ENCODE measurements around the gene CA4.

DNA sequence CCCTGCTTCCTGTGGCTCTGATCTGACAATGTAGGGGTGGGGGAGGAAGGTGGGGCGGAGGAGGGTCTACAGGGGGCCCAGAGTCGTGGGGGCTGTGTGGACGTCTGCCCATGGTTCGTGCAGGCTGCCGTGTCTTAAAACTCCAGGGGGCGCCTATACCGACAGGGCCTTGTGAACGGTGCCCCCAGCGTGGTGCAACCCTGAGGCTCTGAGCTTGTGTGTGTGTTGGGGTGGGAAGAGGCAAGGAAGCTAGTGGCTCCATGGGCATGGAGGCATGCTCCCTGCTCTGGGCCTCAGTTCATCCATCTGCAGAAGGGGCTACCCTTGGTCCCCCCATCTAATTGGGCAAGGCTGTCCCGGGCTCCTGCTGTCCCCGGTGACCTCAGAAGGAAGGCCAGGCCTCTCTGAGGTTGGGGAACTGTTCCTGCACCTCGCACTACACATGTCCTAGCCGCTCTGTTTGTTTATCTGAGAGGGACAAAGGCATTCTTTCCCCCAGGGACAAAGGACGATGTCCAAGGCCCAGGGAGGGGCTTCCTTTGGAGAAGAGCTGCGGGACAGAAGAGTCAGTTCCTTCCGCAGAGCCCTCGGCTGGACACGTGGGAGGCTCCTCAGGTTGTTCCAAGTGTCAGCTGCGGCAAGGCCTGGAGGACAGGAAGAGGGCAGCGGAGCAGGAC lies 13.5 kb downstream of the CA4 start:
- TF ChIP-seq POLR2A (IDR thresholded peaks at IDR 0.05) (no peak), CTCF (IDR thresholded peaks at IDR 0.05) (no peak), EP300 (IDR thresholded peaks at IDR 0.05) (no peak)

Data from tibial nerve (tissue), 4 donors.